LNCaP clone FGC (cell line): ENCODE data around the gene TMLHE.
"Not testable (repeated sequence)": the region's sequence is repeated elsewhere in the genome, so short reads cannot be mapped to it uniquely, and the experiment has no call there.

Source experiments
- DNase-seq: peaks from one replicate; pipeline ENCODE4 v3.0.0-alpha.2; 2011; ENCODE audit warnings: low read depth
- H3K4me3 ChIP-seq: 2 replicates; pipeline ENCODE4 v1.5.1; 2011; ENCODE audit warnings: mild to moderate bottlenecking, low read depth, low read length, control low read depth
- CTCF ChIP-seq: IDR thresholded peaks from 2 replicates; pipeline ENCODE4 v1.5.1; 2012; ENCODE audit warnings: mild to moderate bottlenecking; ENCODE audit not compliant: control insufficient read depth, insufficient read depth; ENCODE audit errors: extremely low read depth

TMLHE gene

DNA sequence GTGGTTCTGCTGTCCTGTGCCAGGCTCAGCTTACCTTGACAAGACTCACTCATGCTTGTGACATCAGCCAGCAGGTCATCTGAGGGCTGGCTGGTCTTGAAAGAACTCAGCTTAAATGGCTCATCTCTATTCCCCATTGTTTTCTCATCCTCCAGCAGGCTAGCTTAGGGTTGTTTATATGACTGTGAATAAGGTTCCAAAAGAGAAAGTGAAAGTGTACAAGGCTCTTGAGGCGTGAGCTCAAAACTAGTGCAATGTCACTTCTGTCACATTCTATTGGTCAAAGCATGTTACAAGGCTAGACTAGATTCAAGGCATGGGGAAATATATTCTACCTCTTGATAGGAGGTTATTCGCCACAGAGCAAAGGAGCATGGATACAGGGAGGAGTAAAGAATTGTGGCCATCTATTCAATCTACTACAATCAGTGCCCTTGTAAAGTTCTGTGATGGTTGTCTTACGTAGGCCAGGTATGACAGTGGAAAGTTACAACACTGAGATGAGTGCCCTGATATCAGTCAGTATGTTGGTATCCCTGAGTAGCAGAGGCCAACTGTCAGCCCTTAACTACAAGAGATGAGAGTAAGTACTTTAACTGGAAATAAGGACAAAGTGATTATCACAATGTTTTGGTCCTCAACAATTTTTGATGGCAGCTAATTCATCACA is 19.8 kb upstream of the TMLHE start:
- TF ChIP-seq CTCF: no peak
- no peak for DNase-seq
- H3K4me3 ChIP-seq: no peak overlapping the region

GRCh38 chrX:155620110-155620509 is 7.4 kb upstream of the TMLHE start:
- not testable (repeated sequence) for H3K4me3 ChIP-seq
- DNase-seq: peak; percentile 18

DNA sequence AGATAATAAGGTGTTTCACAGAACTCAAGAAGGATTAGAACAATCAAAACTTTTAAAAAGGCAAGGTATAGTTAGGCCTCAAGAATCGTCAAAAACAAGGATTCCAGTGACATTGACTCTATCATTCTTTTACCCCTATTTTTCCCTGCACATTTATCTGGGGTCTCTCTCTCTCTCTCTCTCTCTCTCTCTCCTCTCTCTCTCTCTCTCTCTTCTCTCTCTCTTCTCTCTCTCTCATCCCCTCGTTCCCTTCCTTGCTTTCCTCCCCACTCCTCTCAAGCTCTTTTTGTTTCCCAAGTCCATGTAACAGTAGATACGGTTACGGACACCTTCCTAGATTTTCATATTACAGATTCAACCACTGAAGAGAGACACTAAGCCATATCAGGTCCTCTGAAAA is 3.2 kb upstream of the TMLHE start:
- DNase-seq: no peak
- no peak for TF ChIP-seq CTCF
- H3K4me3 ChIP-seq: no peak overlapping the region

GRCh38 chrX:155613927-155614559 is 1.3 kb upstream of the TMLHE start:
- no peak overlapping the region for H3K4me3 ChIP-seq
- TF ChIP-seq CTCF: no peak
- DNase-seq: no peak

- no peak for DNase-seq
- TF ChIP-seq CTCF: no peak
- H3K4me3 ChIP-seq: no peak overlapping the region
Measured at GRCh38 chrX:155611302-155611701, 1.4 kb downstream of the TMLHE start.

GRCh38 chrX:155592981-155593380 is 19.8 kb downstream of the TMLHE start:
- no peak for DNase-seq
- no peak for TF ChIP-seq CTCF
- H3K4me3 ChIP-seq: no peak overlapping the region

- H3K4me3 ChIP-seq: no peak overlapping the region
- no peak for DNase-seq
- no peak for TF ChIP-seq CTCF
Measured at GRCh38 chrX:155592331-155592730, 20.4 kb downstream of the TMLHE start.
